ENCODE data around the gene ANO2.

Gene ANO2

GRCh38 chr12:5655120-5655519 lies 289.9 kb downstream of the ANO2 start:
- no peak for DNase-seq

GRCh38 chr12:5654019-5654418 lies 291.0 kb downstream of the ANO2 start:
- DNase-seq = no peak

GRCh38 chr12:5650829-5651461 lies 294.1 kb downstream of the ANO2 start:
- no peak for DNase-seq

- no peak for DNase-seq
These were observed 294.8 kb downstream of the ANO2 start for GRCh38 chr12:5650281-5650680.

- peak; percentile 44 for DNase-seq
These were observed 296.2 kb downstream of the ANO2 start for GRCh38 chr12:5648692-5649359.

- no peak for DNase-seq
These were observed 301.8 kb downstream of the ANO2 start for GRCh38 chr12:5643266-5643665.

GRCh38 chr12:5637698-5638097 lies 307.4 kb downstream of the ANO2 start:
- DNase-seq = no peak

GRCh38 chr12:5636907-5637306 lies 308.2 kb downstream of the ANO2 start:
- DNase-seq = no peak

- no peak for DNase-seq
These were observed 312.0 kb downstream of the ANO2 start for GRCh38 chr12:5633106-5633505.

GRCh38 chr12:5632453-5632852 lies 312.6 kb downstream of the ANO2 start:
- no peak for DNase-seq

- no peak for DNase-seq
These were observed 313.6 kb downstream of the ANO2 start for GRCh38 chr12:5631497-5631896.

- no peak for DNase-seq
These were observed 314.3 kb downstream of the ANO2 start for GRCh38 chr12:5630726-5631125.

- DNase-seq = no peak
These were observed 316.6 kb downstream of the ANO2 start for GRCh38 chr12:5628501-5628900.

- DNase-seq = no peak
These were observed 317.9 kb downstream of the ANO2 start for GRCh38 chr12:5627053-5627630.

- DNase-seq = no peak
These were observed 318.9 kb downstream of the ANO2 start for GRCh38 chr12:5626151-5626550.

GRCh38 chr12:5624486-5625272 lies 320.4 kb downstream of the ANO2 start:
- no peak for DNase-seq

GRCh38 chr12:5623411-5623810 lies 321.6 kb downstream of the ANO2 start:
- no peak for DNase-seq

GRCh38 chr12:5622280-5622679 lies 322.8 kb downstream of the ANO2 start:
- no peak for DNase-seq

GRCh38 chr12:5621329-5621728 lies 323.7 kb downstream of the ANO2 start:
- no peak for DNase-seq

GRCh38 chr12:5620896-5621295 lies 324.2 kb downstream of the ANO2 start:
- DNase-seq = no peak

- no peak for DNase-seq
These were observed 325.4 kb downstream of the ANO2 start for GRCh38 chr12:5619628-5620027.

- DNase-seq = no peak
These were observed 328.2 kb downstream of the ANO2 start for GRCh38 chr12:5616854-5617253.

GRCh38 chr12:5615760-5616159 lies 329.3 kb downstream of the ANO2 start:
- DNase-seq = no peak

- DNase-seq = no peak
These were observed 330.8 kb downstream of the ANO2 start for GRCh38 chr12:5614256-5614655.
